Epidermal melanocyte (primary cell): ENCODE data around the gene UBN2.
A peak's percentile ranks its signal among the peaks of the same experiment; 100 is the strongest.
"Not testable (repeated sequence)": the region's sequence is repeated elsewhere in the genome, so short reads cannot be mapped to it uniquely, and the experiment has no call there.

Experiments
- DNase-seq: peaks from one replicate; pipeline ENCODE4 v3.0.0; 2011; ENCODE audit warnings: low spot score; ENCODE audit not compliant: insufficient read length

UBN2 gene

GRCh38 chr7:139294241-139294640 lies 63.2 kb downstream of the UBN2 start:
- DNase-seq, result no peak

- DNase-seq, result no peak
Observed at GRCh38 chr7:139294951-139295575, 64.0 kb downstream of the UBN2 start.

GRCh38 chr7:139297795-139298194 lies 66.8 kb downstream of the UBN2 start:
- DNase-seq, result no peak

GRCh38 chr7:139299296-139299695 lies 68.3 kb downstream of the UBN2 start:
- DNase-seq, result no peak

- no peak for DNase-seq
Observed at GRCh38 chr7:139300390-139300789, 69.4 kb downstream of the UBN2 start.

GRCh38 chr7:139304517-139304916 lies 73.5 kb downstream of the UBN2 start:
- DNase-seq, result no peak

- DNase-seq, result no peak
Observed at GRCh38 chr7:139317939-139318505, 87.0 kb downstream of the UBN2 start.

GRCh38 chr7:139321071-139321745 lies 90.2 kb downstream of the UBN2 start:
- DNase-seq, result no peak

- not testable (repeated sequence) for DNase-seq
Observed at GRCh38 chr7:139324709-139325108, 93.7 kb downstream of the UBN2 start.

GRCh38 chr7:139328375-139328774 lies 97.3 kb downstream of the UBN2 start:
- DNase-seq, result no peak

- no peak for DNase-seq
Observed at GRCh38 chr7:139329119-139329518, 98.1 kb downstream of the UBN2 start.

- no peak for DNase-seq
Observed at GRCh38 chr7:139330333-139331030, 99.4 kb downstream of the UBN2 start.

GRCh38 chr7:139332697-139333359 lies 101.8 kb downstream of the UBN2 start:
- no peak for DNase-seq

GRCh38 chr7:139333443-139333842 lies 102.4 kb downstream of the UBN2 start:
- DNase-seq, result not testable (repeated sequence)

- DNase-seq, result no peak
Observed at GRCh38 chr7:139334399-139335150, 103.5 kb downstream of the UBN2 start.

- DNase-seq, result no peak
Observed at GRCh38 chr7:139339025-139339424, 108.0 kb downstream of the UBN2 start.

- no peak for DNase-seq
Observed at GRCh38 chr7:139339698-139340036, 108.6 kb downstream of the UBN2 start.

GRCh38 chr7:139340037-139340807 lies 109.2 kb downstream of the UBN2 start:
- peak; percentile 91 for DNase-seq

GRCh38 chr7:139340808-139341057 lies 109.7 kb downstream of the UBN2 start:
- DNase-seq, result no peak

- DNase-seq, result no peak
Observed at GRCh38 chr7:139341058-139341775, 110.2 kb downstream of the UBN2 start, which contains the start of gene FMC1. Gene FMC1, plus strand, starts transcription at chr7:139341337. Its CDS starts 48 bp downstream, at chr7:139341385.
